Fibroblast of pulmonary artery (primary cell): ENCODE measurements around the gene DPP6.

Experiments used
- DNase-seq: peaks from one replicate; pipeline ENCODE4 v3.0.0-alpha.2; 2010; ENCODE audit warnings: low read depth
- H3K4me3 ChIP-seq: replicated peaks from 2 replicates; pipeline ENCODE4 v1.5.1; 2011; ENCODE audit warnings: low read depth, mild to moderate bottlenecking, control low read depth, low read length, moderate library complexity
- TF ChIP-seq, protein P1 (sequence below): IDR thresholded peaks from 2 replicates; pipeline ENCODE4 v1.5.1; 2011; ENCODE audit warnings: mild to moderate bottlenecking, control low read depth, low read length, inconsistent platforms; ENCODE audit errors: missing control alignments

Gene DPP6

DNA sequence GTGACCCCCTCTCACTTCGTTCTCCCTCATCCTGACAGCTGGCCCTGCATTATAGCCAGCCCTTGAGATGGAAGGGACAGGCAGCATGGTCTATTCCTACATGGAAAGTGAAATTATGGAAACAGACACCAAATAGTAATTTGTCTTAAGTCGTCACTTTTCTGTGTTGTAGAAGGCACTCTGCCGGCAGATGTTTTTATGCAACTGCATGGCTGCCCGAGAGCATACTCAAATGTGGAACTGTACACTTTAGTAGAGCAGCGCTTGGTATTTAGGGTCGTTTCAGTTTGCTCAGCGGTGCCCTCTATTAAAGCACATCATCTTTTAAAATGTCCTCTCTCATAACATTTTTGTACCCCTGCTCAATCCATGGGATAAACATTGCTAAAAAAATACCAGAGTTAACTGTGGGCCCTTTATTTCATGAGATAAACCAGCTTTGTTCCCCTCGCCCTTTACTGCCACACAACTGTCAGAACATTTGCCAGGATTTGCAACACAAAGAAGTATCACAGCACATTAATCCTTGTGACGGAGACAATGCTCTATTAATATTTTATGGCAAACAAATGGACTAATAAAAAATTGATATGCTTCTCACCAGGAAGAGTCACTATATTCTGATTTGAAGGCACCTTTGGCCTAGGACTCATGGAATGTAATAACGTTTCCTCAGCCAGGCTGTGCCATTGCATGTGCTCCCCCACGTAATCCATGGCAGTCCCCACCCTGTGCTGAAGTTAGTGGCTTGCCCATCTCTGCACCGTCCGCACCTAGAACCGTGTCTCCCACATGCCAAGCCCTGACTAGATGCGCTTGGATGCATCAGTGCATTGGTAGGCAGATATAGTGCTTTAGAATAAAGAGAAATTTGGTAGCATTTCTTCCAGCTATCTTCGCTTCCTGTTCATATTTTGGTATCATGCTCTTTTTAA lies 729.4 kb downstream of the DPP6 start:
- DNase-seq, result no peak
- TF ChIP-seq, protein P1, sequence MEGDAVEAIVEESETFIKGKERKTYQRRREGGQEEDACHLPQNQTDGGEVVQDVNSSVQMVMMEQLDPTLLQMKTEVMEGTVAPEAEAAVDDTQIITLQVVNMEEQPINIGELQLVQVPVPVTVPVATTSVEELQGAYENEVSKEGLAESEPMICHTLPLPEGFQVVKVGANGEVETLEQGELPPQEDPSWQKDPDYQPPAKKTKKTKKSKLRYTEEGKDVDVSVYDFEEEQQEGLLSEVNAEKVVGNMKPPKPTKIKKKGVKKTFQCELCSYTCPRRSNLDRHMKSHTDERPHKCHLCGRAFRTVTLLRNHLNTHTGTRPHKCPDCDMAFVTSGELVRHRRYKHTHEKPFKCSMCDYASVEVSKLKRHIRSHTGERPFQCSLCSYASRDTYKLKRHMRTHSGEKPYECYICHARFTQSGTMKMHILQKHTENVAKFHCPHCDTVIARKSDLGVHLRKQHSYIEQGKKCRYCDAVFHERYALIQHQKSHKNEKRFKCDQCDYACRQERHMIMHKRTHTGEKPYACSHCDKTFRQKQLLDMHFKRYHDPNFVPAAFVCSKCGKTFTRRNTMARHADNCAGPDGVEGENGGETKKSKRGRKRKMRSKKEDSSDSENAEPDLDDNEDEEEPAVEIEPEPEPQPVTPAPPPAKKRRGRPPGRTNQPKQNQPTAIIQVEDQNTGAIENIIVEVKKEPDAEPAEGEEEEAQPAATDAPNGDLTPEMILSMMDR, result no peak
- H3K4me3 ChIP-seq, result no peak overlapping the region

DNA sequence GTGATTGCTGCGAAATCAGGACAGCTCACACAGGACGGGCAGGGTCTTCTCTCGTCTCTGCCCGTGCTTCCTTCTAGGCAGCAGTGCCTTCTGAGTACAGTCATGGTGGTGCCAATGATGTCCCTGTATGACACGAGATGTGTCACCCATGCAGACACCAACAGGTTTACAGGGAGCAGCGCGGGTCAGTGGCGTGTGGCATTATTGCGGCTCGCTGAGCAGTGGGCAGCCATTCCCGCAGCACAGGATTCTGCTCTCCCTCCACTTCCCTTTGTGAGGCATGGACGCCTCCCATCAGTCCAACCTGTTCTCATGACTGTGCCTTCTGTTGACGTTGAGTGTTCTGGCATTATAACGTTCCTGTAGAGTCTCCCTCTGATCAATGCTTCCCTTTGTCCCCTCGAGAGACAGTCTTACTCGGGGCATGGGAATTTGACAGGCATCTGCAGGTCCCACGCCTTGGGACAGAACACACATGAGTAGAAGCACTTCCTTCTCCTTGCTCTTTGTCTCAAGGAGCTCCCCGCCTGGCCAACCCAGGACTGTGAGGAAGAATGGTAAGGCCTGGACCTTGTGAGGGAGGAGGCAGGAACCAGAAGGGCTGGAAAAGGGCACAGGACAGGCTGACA lies 731.2 kb downstream of the DPP6 start:
- TF ChIP-seq, protein P1, result no peak
- DNase-seq, result no peak
- no peak overlapping the region for H3K4me3 ChIP-seq

DNA sequence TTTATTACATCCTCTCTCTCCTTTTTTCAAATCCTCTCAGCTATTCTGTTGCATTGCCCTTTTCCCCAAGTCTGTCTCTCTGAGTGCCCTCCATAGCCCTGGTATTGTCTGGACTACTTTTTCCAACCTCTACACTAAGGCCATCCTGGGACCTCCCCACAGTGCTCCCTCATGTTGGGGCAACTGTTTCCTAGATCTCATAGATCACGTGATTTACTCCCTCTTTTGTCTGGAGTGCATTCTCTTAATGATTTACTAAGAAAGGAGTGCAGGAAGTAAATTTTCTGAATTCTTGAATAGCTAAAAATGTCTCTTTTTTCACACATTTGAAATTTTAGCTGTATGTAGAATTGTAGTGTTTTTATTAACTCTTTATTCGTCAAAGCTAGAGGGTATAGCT lies 733.7 kb downstream of the DPP6 start:
- no peak overlapping the region for H3K4me3 ChIP-seq
- no peak for DNase-seq
- TF ChIP-seq, protein P1, result no peak

DNA sequence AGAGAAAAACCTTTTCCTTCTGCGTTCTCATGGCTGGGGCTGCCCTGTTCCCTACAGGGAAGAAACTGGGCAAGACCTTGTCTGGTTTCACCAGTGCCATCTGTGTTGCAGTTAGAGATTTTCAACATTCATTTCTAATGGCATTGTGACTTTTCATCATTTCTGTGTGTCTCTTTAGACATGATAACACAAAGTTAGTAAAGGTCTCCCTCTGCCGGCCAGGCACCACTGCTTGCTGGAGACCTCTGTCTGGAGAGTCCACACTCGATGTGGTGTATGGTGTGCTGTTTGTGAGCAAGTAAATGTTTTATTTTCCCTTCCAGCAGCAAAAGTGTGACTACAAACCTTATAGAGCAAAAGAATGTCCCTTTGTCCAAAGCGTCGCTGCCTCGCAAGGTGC lies 737.2 kb downstream of the DPP6 start:
- TF ChIP-seq, protein P1, result no peak
- no peak overlapping the region for H3K4me3 ChIP-seq
- no peak for DNase-seq

DNA sequence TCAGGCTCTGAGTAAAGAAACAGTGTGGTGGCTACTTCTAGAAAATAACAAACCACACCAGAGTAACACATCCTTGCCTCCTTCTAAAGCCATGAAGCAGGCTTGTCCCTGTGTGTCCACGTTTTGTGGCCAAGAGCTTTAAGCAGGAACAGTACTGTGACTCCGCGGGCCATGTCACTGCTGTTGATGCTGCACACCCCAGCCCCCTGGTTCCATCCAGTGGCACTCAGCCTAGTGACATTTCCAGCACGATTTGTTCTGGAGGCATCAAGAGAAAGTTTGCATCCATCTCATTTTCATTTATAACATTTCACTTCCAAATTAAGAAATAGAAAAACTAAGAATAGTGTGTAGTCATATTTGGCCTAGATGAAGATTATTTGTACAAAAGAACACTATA lies 739.4 kb downstream of the DPP6 start:
- TF ChIP-seq, protein P1, result no peak
- no peak overlapping the region for H3K4me3 ChIP-seq
- no peak for DNase-seq

DNA sequence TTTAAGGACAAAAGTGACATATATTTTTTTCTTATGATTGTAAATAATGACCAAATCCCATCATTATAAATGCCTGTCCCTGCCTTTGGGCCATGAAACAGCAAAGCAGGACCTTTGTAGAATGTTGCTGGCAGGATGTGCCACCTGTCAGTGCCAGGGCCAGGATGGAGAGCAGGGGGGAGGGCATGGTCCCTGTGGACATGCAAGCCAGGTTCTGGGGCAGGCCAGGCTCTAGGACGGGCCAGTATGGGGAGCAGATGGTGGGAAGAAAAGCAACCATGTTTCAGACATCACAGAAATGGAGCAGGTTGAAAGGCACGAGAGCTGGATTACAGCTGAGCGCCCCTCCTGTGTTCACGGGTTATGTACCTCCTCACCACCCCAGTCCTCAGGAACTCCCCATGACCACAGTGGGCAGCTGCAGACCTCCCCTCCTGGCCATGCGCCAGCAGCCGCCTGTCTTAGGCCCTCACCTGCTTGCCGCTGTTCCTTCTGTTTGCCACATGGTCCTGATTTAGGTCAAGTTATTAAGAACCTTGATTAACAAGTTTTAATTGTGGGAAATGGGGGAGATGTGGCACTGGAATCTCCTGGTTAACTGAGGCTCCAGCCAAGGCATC lies 740.3 kb downstream of the DPP6 start:
- no peak overlapping the region for H3K4me3 ChIP-seq
- no peak for DNase-seq
- TF ChIP-seq, protein P1, result no peak
